Esophagus muscularis mucosa (tissue), 3 donors: ENCODE measurements around the gene ARHGAP11A.

Experiments
- POLR2AphosphoS5 ChIP-seq, 2 donors: sonication (generic); formaldehyde crosslinking; IDR thresholded peaks; one replicate each; pipeline ENCODE4 v1.6.1; 2017; ENCODE audit warnings: antibody characterized with exemption in 2 of 2
- TF ChIP-seq, protein P1 (sequence below), 3 experiments: fragments of 200-600 bp in 2 of 3; fragments of 450-650 bp in 1 of 3; sonication (generic) in 2 of 3; IDR thresholded peaks; one replicate each; pipeline ENCODE4 v1.5.1; 2017 to 2019; ENCODE audit warnings: antibody characterized with exemption in 3 of 3, mild to moderate bottlenecking in 2 of 3, moderate library complexity in 1 of 3

DNA sequence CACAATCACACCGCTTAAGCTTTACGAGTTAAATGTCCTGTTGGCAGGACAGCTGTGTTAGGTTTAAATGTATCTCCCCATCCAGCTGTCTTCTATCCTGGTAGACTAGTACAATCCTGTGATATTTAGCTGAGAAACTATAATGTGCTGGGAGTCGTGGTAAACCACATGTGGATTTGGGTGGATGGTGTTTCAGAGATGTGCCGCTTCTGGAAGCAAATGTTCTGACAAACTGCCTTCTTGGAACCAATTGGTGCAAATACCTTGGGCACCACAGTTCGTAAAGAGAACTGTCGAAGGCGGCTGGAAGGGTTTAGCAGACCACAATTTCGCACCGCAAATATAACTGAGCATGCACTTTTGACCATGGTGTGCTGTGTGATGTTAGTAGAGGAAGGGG is 41.2 kb downstream of the ARHGAP11A start:
- TF ChIP-seq, protein P1, sequence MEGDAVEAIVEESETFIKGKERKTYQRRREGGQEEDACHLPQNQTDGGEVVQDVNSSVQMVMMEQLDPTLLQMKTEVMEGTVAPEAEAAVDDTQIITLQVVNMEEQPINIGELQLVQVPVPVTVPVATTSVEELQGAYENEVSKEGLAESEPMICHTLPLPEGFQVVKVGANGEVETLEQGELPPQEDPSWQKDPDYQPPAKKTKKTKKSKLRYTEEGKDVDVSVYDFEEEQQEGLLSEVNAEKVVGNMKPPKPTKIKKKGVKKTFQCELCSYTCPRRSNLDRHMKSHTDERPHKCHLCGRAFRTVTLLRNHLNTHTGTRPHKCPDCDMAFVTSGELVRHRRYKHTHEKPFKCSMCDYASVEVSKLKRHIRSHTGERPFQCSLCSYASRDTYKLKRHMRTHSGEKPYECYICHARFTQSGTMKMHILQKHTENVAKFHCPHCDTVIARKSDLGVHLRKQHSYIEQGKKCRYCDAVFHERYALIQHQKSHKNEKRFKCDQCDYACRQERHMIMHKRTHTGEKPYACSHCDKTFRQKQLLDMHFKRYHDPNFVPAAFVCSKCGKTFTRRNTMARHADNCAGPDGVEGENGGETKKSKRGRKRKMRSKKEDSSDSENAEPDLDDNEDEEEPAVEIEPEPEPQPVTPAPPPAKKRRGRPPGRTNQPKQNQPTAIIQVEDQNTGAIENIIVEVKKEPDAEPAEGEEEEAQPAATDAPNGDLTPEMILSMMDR (IDR thresholded peaks at IDR 0.05), result no peak
- no peak for TF ChIP-seq POLR2AphosphoS5 (IDR thresholded peaks at IDR 0.05)
